ENCODE data around the gene ASTN2. TPM values are rescaled to one million over a fixed set of nuclear protein-coding genes. Genes with fewer than 3 reads are reported as not detected.

ASTN2 gene
- total and polyA plus RNA-seq, 2 experiments from 2014 or later, result 5.8 to 7.5 TPM

- H3K4me3 ChIP-seq, result no peak overlapping the region
- peaks cover 16% of the 10 kb centered on the region for H3K4me1 ChIP-seq (ENCODE audit: insufficient read depth)
- H3K27ac ChIP-seq, result no peak overlapping the region
- in situ Hi-C loops (cut with MboI), result no loop called here
- H3K9me3 ChIP-seq (ENCODE audit: low read depth), result no peaks in the 10 kb centered on the region
- DNase-seq, result no peak
- peaks cover 17% of the 10 kb centered on the region for H3F3A ChIP-seq (ENCODE audit: insufficient read depth)
- no peaks in the 10 kb centered on the region for H4K20me1 ChIP-seq (ENCODE audit: insufficient read depth)
- H3K4me2 ChIP-seq (ENCODE audit: unreplicated experiment), result no peak overlapping the region
- H3K79me2 ChIP-seq (ENCODE audit: insufficient read depth), result no peaks in the 10 kb centered on the region
- H2AFZ ChIP-seq, result no peak overlapping the region
- TF ChIP-seq EZH2 (IDR thresholded peaks at IDR 0.05; ENCODE audit: insufficient read depth, poor library complexity, severe bottlenecking) (no peak), EZH2phosphoT487 (IDR thresholded peaks at IDR 0.05; ENCODE audit: insufficient read depth, low read depth) (no peak)
- H3K9me2 ChIP-seq (ENCODE audit: insufficient read depth), result no peaks in the 10 kb centered on the region
- H3K9ac ChIP-seq, result no peak overlapping the region
- WGBS, 2 experiments (ENCODE audit: low coverage in 1 of 2, low lambda C conversion rate in 2 of 2, missing lambda C conversion rate in 2 of 2), result 87 to 88% methylated on average over 4 of the region's 4 CpGs
- H3K36me3 ChIP-seq (ENCODE audit: low read depth), result no peaks in the 10 kb centered on the region
- peaks cover 7% of the 10 kb centered on the region; the same call in 1 of the 2 replicates for H3K27me3 ChIP-seq (replicated peaks; ENCODE audit: insufficient read depth)
Measured at GRCh38 chr9:116628716-116629115, 786.1 kb downstream of the ASTN2 start.

GRCh38 chr9:116627433-116627832 lies 787.4 kb downstream of the ASTN2 start:
- Histone ChIP-seq H2AFZ (no peak overlapping the region), H4K20me1 (ENCODE audit: insufficient read depth) (no peaks in the 10 kb centered on the region), H3K4me3 (no peak overlapping the region), H3K36me3 (ENCODE audit: low read depth) (no peaks in the 10 kb centered on the region), H3K9me2 (ENCODE audit: insufficient read depth) (no peaks in the 10 kb centered on the region), H3K4me1 (ENCODE audit: insufficient read depth) (peaks cover 3% of the 10 kb centered on the region), H3K9ac (no peak overlapping the region), H3K79me2 (ENCODE audit: insufficient read depth) (no peaks in the 10 kb centered on the region), H3K4me2 (ENCODE audit: unreplicated experiment) (no peak overlapping the region), H3K27ac (no peak overlapping the region), H3K9me3 (ENCODE audit: low read depth) (no peaks in the 10 kb centered on the region), H3K27me3 (replicated peaks; ENCODE audit: insufficient read depth) (peaks cover 7% of the 10 kb centered on the region; the same call in 1 of the 2 replicates), H3F3A (ENCODE audit: insufficient read depth) (peaks cover 4% of the 10 kb centered on the region)
- WGBS, 2 experiments (ENCODE audit: low coverage in 1 of 2, low lambda C conversion rate in 2 of 2, missing lambda C conversion rate in 2 of 2), result 97 to 98% methylated on average over 2 of the region's 2 CpGs
- TF ChIP-seq EZH2phosphoT487 (IDR thresholded peaks at IDR 0.05; ENCODE audit: insufficient read depth, low read depth) (no peak), EZH2 (IDR thresholded peaks at IDR 0.05; ENCODE audit: insufficient read depth, poor library complexity, severe bottlenecking) (no peak)
- DNase-seq, result no peak
- in situ Hi-C loops (cut with MboI), result no loop called here

GRCh38 chr9:116626762-116627161 lies 788.1 kb downstream of the ASTN2 start:
- Histone ChIP-seq H3K9me2 (ENCODE audit: insufficient read depth) (no peaks in the 10 kb centered on the region), H3K9me3 (ENCODE audit: low read depth) (no peaks in the 10 kb centered on the region), H3K4me2 (ENCODE audit: unreplicated experiment) (no peak overlapping the region), H3K36me3 (ENCODE audit: low read depth) (no peaks in the 10 kb centered on the region), H2AFZ (no peak overlapping the region), H3K27ac (no peak overlapping the region), H3K4me3 (no peak overlapping the region), H3K27me3 (replicated peaks; ENCODE audit: insufficient read depth) (peaks cover 7% of the 10 kb centered on the region; the same call in 1 of the 2 replicates), H3K9ac (no peak overlapping the region), H4K20me1 (ENCODE audit: insufficient read depth) (no peaks in the 10 kb centered on the region), H3K79me2 (ENCODE audit: insufficient read depth) (no peaks in the 10 kb centered on the region), H3F3A (ENCODE audit: insufficient read depth) (no peaks in the 10 kb centered on the region), H3K4me1 (ENCODE audit: insufficient read depth) (no peaks in the 10 kb centered on the region)
- 94 to 96% methylated on average over 3 of the region's 3 CpGs for WGBS, 2 experiments (ENCODE audit: low coverage in 1 of 2, low lambda C conversion rate in 2 of 2, missing lambda C conversion rate in 2 of 2)
- no peak for TF ChIP-seq EZH2phosphoT487 (IDR thresholded peaks at IDR 0.05; ENCODE audit: insufficient read depth, low read depth)
- TF ChIP-seq EZH2 (IDR thresholded peaks at IDR 0.05; ENCODE audit: insufficient read depth, poor library complexity, severe bottlenecking), result no peak
- DNase-seq, result no peak
- in situ Hi-C loops (cut with MboI), result no loop called here

DNA sequence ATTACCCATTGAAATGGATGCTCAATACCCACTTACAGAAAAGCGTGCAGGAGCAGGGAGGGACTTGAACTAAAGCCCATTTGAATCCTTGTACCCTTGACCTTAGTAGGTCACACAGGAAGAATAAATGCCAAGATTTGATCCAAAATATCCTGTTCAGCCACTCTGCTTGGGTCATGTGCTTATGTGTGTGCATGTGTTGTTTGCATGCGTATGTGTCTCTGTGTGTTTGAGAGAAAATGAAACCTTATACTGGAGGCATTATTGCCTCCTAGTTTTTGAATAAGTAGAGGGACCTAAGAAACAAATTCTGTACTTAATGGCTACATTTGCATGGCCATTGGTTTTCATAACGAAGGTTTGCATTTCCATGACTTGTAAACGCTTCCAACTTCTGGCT lies 791.1 kb downstream of the ASTN2 start:
- Histone ChIP-seq H3K4me1 (ENCODE audit: insufficient read depth) (no peaks in the 10 kb centered on the region), H3K9me3 (ENCODE audit: low read depth) (no peaks in the 10 kb centered on the region), H3K27ac (no peak overlapping the region), H3K27me3 (replicated peaks; ENCODE audit: insufficient read depth) (peaks cover 7% of the 10 kb centered on the region; the same call in 1 of the 2 replicates), H3F3A (ENCODE audit: insufficient read depth) (no peaks in the 10 kb centered on the region), H4K20me1 (ENCODE audit: insufficient read depth) (no peaks in the 10 kb centered on the region), H3K36me3 (ENCODE audit: low read depth) (no peaks in the 10 kb centered on the region), H3K4me3 (no peak overlapping the region), H2AFZ (no peak overlapping the region), H3K9me2 (ENCODE audit: insufficient read depth) (no peaks in the 10 kb centered on the region), H3K79me2 (ENCODE audit: insufficient read depth) (no peaks in the 10 kb centered on the region), H3K4me2 (ENCODE audit: unreplicated experiment) (no peak overlapping the region), H3K9ac (no peak overlapping the region)
- DNase-seq, result no peak
- no peak for TF ChIP-seq EZH2phosphoT487 (IDR thresholded peaks at IDR 0.05; ENCODE audit: insufficient read depth, low read depth)
- TF ChIP-seq EZH2 (IDR thresholded peaks at IDR 0.05; ENCODE audit: insufficient read depth, poor library complexity, severe bottlenecking), result no peak
- WGBS, 2 experiments (ENCODE audit: low coverage in 1 of 2, low lambda C conversion rate in 2 of 2, missing lambda C conversion rate in 2 of 2), result 71 to 74% methylated on average over 4 of the region's 4 CpGs
- in situ Hi-C loops (cut with MboI), result no loop called here

DNA sequence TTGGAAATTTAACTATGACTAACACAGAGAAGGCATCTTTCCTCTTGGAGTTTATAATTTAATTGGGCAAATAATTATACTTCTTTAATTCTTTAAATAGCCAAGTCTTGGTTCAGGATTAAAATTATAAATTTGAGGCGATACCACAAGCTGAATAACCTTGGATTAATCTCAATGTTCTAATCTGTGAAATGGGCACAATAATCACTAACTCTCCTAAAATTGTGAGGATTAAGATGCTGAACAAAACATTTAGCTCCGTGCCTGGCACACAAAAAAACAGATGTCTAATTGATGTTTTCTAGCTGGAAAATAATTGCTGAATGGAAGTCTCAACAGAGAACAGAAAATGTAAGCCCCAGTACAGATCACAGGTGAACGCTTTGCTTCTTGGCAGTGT lies 797.5 kb downstream of the ASTN2 start:
- no peaks in the 10 kb centered on the region for H3K27me3 ChIP-seq (replicated peaks; ENCODE audit: insufficient read depth)
- 93 to 96% methylated on average over 3 of the region's 3 CpGs for WGBS, 2 experiments (ENCODE audit: low coverage in 1 of 2, low lambda C conversion rate in 2 of 2, missing lambda C conversion rate in 2 of 2)
- no peak for DNase-seq

More for the DNA sequence above, 797.5 kb downstream of the ASTN2 start:
- H3K27ac ChIP-seq, result no peak overlapping the region
- H3K4me2 ChIP-seq (ENCODE audit: unreplicated experiment), result no peak overlapping the region
- H3K79me2 ChIP-seq (ENCODE audit: insufficient read depth), result no peaks in the 10 kb centered on the region
- no peaks in the 10 kb centered on the region for H4K20me1 ChIP-seq (ENCODE audit: insufficient read depth)
- H2AFZ ChIP-seq, result no peak overlapping the region
- H3K9ac ChIP-seq, result no peak overlapping the region
- no peak for TF ChIP-seq EZH2 (IDR thresholded peaks at IDR 0.05; ENCODE audit: insufficient read depth, poor library complexity, severe bottlenecking)
- no peaks in the 10 kb centered on the region; the same call in 1 of the 2 replicates for H3K36me3 ChIP-seq (ENCODE audit: low read depth)
- no peaks in the 10 kb centered on the region for H3K4me1 ChIP-seq (ENCODE audit: insufficient read depth)
- H3F3A ChIP-seq (ENCODE audit: insufficient read depth), result no peaks in the 10 kb centered on the region
- no peaks in the 10 kb centered on the region for H3K9me2 ChIP-seq (ENCODE audit: insufficient read depth)
- H3K9me3 ChIP-seq (ENCODE audit: low read depth), result no peaks in the 10 kb centered on the region
- in situ Hi-C loops (cut with MboI), result no loop called here
- no peak overlapping the region for H3K4me3 ChIP-seq

All from GM23248 (cell line).